Activated CD8-positive, alpha-beta memory T cell treated with anti-CD3 and anti-CD28 coated beads, Interleukin-2, amount 50 U/mL, for 1 hour (primary cell): Measurements from ENCODE around the gene GTF2A2.
"Not testable (repeated sequence)": the region's sequence is repeated elsewhere in the genome, so short reads cannot be mapped to it uniquely, and the experiment has no call there.

ENCODE experiments used
- DNase-seq: peaks from one replicate; pipeline ENCODE4 v3.0.0-alpha.2; 2020; ENCODE audit errors: extremely low read depth

Gene GTF2A2, protein sequence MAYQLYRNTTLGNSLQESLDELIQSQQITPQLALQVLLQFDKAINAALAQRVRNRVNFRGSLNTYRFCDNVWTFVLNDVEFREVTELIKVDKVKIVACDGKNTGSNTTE

DNA sequence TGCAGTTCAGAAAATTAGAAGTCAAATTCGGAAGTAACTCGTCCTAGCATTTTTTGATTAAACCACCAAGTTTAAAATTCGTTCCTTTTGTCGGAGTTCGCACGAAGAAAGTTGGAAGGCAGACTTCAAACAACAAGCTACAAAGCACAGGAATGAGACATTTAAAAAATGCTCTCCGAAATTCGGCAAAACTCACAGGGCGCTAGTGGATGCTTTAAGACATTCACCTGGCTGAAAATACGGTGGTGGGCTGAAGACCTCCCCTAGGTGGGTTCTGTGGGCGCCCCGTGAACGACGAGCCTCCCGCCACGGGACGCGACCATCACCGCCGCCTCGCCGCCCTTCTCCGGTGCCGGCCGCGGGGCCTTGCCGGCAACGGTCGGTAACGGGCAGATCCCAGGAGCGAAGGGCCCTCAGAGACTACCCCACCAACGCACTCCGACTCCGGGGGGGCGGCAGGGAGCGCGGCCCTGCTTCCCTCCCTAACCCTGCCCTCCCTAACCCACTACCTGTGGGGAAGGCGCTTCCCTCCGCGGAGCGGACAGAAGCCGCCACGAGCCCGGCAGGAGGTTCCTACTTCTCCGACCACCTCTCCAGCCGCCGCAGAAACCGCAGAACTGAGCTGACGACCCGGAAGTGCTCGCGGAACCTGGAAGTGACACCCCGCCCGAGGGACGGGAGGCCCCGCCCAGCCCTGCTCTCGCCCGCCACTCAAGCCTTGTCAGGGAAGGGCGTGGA, at the start of gene GTF2A2:
TSS of gene GTF2A2 (minus strand) at position 619 of the 738 bp plus-strand sequence. CDS start 5,238 bp downstream, outside the sequence.
- peak; percentile 68 for DNase-seq

DNA sequence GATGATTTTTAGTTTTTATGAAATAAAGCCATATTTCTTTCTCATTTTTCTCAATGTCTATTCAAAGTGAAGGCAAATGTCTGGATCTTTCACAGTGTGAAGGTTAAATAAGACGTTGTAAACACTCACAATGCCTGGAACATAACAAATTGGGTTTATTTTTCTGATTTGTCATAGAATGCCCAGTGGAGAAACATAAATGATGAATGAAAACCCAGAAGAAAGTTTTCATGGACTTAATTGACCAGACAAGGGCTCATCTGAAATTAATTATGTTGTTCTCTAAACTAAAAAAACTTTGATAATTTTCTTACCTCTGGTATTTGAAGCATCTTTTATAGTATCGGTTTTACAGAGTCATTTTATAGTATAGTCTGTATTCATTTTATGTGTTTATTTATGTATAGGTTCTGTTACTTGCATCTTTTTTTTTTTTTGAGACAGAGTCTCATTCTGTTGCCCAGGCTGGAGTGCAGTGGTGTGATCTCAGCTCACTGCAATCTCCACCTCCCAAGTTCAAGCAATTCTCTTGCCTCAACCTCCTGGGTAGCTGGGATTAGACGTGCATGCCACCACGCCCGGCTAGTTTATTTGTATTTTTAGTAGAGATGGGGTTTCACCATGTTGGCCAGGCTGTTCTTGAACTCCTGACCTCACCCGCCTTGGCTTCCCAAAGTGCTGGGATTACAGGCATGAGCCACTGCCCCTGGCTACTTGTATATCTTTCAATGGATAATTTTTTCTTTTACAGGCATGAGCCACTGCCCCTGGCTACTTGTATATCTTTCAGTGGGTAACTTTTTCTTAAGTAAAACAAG, 46.9 kb upstream of the GTF2A2 start:
- no peak for DNase-seq

DNA sequence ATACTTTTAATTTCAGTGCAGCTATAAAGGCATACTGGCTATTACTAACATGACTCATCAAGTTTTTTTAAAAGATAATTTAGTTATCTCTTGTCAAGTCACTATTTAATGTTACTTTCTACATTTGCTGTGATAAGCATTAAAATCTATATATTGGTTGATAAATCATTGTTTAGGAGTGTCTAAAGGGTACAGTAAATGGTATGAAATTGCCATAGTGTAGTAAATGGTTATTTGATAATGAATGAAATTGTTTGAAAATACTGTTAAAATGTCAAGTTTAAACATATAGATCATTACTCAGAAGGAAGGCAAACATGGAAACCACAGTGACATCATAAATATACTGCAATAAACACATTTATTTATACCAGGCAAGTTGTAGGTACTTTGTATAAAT, 45.0 kb upstream of the GTF2A2 start:
- no peak for DNase-seq

DNA sequence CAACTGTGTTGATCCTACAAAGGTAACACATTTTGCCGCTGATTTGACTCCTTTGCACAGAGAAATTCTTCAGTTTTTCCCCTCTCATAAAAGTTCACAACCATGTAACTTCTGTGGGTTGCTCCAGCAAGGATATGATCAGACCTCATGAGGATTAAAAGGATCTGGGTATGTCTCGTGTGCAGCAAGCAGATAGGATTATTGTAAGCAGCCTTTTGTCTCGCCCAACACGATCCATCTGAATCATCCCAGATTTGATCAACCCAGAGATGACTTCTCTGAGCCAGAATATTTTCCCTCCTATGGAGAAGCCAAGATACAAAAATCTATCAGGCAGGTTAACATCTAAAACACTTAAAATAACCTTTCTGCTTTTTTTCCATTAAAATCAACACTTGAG, 44.6 kb upstream of the GTF2A2 start:
- DNase-seq, result no peak

DNA sequence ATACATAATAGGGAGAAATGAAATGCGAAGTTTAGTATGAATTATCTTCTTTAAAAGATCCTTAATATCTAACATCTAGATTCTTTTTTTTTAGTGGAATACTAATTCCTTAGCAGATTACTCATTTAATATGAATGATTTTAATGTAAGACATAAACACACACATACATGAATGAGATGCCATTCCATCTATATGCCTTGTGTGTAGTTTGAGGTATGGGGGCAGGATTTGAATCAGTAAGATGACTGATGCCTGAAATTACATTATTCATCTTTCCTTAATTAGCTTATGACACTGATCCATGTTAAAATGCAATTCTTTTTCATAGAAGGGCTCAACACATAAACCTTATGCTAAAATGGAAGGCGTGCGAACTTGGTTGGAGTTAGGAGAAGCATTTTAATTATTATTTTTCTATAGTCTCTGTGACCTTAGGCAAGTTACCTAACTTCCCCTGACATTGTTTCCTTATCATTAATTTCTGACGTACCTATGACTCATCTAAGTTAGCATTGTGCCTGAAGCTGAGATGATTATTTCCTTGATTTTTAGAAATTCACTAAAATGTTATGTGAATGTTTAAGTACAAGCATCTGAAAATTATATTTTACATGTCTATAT, 42.6 kb upstream of the GTF2A2 start:
- DNase-seq, result no peak

DNA sequence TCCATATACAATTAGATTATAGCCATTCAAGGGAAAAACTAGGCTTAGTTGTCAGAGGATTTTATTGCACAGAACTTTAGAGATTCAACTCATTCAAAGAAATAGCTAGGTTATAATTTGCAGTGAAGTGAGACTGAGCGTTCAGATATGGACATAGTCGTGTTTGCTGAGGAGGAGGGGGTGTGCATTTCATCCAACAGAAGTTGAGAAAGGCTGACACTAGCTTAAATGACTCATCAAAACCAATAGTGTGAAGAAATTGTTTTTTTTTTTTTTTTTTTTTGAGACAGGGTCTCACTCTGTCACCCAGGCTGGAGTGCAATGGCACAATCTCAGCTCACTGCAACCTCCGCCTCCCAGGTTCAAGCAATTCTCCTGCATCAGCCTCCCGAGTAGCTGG, 40.8 kb upstream of the GTF2A2 start:
- DNase-seq, result not testable (repeated sequence)

DNA sequence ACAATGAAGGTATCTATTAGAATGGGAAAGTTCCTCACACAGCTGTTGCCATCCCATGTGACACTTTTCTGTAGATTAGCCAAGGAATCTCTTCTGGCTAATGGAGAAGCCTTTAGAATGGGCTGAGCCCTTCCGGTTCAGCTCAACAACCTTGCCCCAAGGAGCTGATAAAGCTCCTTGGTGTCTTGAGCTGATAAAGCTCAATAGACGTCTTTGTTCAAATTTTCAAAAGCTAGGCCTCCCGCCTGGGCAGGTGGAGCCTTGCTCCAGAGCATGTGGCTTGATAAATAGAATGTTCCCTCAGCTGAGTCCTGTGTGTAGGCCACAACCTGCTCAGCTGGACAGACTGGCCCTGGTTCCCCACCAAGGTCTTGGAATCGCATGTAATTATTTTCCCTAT, 39.0 kb upstream of the GTF2A2 start:
- DNase-seq, result no peak

DNA sequence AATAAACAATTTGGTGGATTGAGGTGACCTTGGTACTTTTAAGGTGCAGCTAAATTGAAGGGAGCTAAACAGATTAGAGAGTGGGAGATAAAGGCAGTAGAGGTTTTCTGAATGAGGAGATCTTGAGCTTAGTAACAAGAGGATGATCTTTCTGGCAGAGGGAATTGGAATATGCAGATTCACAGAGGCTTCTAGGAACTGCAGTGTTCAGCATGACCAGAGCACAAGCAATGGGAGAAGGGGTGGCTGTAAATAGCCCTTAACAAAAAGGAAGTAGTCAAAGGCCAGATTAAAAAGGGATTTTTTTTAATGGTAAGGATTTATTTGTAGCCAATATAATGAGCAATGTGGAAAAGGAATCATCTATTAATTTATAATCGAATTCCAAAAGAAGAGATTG, 37.5 kb upstream of the GTF2A2 start:
- DNase-seq, result no peak

DNA sequence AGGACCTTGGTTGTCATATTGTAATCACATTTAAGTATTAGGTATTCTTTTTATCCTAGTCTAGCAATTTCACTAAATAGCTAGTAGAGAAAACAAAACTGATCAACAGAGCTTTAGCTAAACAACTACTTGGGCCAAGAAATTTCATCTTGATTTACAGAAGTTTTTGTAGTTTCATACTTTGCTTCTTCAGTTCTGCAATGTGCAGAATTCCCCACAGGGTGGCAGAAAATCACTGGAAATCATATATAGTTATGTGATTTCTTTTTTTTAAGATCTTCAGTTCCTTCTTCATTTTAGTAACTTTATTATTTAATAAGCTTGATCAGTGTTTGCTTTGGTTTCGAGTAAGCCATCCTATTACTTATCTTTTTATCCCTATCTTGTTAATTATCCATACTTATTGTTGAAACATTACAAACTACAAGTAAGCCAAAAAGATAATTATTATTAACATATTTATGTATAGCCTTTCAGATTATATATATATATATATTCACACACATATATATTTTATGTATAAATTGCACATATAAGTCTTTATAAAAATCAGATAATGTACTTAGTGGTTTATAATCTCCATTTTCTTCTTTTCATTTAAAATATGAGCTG, 34.0 kb upstream of the GTF2A2 start:
- DNase-seq, result no peak

DNA sequence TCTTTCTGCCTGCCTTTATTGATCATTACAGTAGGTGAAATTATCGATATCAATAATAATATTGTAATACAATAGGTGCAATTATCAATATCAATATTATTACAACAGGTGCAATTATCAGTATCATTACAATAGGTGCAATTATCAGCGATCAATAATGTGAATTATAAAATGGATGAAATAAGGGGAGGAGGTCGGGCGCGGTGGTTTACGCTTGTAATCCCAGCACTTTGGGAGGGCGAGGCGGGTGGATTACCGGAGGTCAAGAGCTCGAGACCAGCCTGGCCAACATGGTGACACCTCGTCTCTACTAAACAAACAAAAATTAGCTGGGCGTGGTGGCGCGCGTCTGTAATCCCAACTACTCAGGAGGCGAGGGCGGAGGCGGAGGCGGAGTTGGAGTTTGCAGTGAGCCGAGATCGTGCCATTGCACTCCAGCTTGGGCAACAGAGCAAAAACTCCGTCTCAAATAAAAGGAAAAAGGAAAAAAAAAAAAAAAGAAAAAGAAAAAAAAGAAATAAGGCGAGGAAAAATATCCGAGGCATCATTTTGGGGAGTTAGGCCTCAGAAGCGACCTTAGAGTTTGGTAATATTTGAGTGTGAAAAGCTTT, 32.4 kb upstream of the GTF2A2 start:
- DNase-seq, result no peak

DNA sequence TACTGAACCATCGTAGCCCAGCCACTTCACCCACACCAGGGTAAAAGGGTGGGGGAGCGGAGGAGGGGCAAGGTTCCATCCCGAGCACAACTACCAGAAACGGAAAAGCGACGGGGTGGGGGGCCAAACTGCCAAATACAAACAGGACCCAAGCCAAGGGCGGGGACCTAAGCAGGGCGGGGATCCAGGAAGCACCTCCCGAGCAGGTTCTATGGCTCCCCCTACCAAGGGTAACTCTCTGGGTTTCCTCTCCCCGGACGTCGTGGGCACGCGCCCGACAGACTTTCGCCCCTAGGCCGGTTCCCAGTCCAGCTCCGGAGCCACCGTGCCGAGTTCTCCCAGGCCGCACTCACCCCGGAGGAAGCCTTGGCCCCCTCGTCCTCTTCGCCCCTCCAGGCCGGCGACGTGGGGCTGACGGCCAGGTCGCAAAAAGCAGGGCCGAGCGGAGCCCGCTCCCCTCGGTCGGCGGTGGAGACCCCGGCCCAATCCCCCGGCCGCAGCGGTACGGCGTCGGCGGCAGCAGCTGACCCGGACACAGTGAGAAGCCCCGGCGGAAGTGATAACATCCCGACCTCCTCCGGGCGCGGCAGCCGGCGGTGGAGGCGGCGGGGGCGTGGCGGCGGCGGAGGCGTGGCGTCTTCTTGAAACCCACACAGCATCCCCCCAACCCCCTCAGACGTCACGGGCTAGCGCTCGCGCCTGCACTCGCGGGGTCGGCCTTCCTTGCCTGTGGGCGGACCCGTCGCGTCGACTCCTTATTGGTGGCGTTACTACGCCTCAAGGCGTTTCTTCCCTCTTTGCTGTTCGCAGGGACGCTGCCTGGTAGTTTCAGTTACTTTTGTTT, 31.7 kb upstream of the GTF2A2 start, which contains the start of gene BNIP2:
TSS of gene BNIP2 (minus strand) at position 539 of the 844 bp plus-strand sequence. CDS start 6,863 bp downstream, outside the sequence.
- DNase-seq, result peak; percentile 96

DNA sequence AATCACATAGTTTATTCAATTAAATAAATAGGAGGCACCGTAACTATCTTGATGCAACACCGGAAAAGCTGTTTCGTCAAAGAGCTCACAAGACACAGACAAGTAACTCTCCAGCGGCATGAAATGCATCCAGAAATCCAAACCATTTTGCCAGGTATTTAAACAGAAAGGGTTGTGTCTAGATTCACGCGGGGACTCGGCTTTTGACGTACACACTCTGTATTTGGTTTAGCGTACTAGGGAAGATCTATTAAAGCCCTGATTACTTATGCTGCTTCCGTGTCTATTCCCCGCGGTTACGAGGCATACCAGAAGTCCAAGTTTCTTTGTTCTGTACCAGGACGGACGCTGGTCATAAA, 31.1 kb upstream of the GTF2A2 start:
- no peak for DNase-seq

DNA sequence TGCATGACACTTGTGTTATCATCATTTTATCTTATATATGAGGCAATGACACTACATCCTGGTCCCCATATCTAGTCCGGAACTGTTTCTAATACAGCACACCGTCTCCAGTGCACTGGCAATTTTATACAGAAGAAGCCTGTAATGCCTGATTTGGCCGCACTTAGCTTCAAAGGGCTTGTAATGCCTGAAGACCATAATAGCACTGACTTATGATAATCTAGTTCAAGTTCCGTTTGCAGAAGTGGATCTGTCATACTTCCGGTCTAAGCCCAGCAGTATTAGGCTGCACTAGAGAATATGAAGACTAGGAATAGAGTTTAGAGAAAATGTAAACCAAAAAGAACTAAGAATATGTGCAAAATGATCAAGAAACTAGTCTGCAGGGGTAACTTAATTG, 30.5 kb upstream of the GTF2A2 start:
- DNase-seq, result no peak

DNA sequence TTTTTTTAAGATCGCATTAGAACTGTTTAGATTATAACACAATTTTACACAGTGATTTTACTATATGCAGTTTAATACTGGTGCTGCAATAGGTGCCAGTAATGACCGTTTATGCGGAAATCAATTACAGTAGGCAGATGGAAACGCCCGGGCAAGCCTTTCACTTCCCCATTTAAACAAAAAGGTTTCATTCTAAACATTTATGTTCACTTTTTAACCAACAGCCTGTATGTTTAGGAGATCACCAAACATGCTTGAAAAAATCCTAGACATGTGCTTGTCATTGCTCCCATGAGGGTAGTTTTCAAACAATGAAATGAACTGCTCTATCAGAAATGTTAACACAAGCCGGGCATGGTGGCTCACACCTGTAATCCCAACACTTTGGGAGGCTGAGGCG, 29.1 kb upstream of the GTF2A2 start:
- no peak for DNase-seq

DNA sequence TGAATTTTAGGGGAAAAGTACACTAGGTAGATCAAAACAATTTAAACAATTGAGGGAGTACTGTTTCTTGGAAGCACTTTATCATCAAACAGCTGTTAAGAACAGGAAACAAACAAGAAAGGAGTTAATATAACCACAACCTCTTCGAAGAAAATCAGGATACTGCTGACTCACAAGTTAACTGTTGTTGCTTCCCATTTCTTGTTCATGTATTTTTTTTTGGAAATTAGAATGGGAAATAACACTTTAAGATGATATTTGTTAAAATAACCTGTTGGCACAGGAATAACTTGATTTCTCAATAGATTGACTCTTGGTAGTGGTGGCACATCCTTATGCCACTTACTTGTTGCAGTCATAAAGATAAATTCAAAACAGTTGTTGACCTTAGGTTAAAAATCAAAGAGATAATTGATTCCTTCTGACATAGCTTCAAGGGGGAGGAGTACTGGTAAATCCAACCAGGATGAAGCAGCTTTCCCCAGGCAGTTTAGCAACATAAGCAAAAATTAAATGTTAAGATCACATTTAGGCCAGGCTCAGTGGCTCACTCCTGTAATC, 28.5 kb upstream of the GTF2A2 start:
- no peak for DNase-seq

DNA sequence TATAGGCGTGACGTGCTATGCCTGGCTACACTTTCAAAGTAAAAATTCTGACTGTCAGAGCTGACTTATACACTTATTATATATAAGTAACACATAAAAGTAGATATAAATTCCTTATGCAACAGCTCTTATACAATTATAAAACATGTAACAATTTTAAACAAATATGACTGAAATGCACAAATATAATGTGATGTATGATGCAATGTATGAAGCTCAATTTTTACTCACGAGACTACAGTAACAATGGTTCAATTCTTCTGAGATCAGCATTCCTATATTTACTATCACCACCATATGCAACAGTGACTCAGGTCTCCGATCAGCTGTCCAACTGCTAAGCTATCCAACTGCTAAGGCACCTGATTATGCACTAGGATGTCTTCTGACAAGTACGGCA, 23.6 kb upstream of the GTF2A2 start:
- no peak for DNase-seq

DNA sequence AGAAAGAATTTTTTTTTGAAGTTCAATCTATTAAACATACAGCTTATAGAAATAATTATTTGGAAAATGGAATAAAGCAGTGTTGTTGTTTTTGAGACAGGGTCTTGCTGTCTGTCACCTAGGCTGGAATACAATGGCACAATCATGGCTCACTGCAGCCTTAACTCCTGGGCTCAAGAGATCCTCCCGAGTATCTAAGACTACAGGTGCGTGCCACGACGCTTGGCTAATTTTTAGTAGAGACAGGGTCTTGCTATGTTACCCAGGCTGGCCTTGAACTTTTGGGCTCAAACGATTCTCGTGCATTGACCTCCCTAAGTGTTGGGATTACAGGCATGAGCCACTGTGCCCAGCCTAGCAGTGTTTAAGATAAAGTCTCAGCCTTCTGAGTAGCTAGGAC, 23.0 kb upstream of the GTF2A2 start:
- no peak for DNase-seq

DNA sequence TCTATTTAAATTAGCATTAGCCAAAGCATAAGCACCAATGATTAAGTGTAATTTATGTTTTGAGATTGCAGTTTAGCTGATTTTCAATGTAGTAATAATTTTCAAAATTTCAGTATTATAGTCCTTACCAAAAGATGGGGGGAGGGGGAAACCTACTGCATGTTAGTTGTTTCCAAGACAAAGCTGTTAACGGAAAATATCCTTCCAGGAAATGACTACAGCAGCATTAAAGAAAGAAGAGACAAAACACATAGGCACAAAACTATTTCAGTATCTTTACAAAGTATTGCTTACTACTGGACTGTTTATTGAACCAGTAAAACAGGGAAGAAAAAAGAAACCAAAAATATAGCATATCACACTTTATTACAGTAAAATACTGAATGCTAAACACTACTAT, 21.3 kb upstream of the GTF2A2 start:
- no peak for DNase-seq

DNA sequence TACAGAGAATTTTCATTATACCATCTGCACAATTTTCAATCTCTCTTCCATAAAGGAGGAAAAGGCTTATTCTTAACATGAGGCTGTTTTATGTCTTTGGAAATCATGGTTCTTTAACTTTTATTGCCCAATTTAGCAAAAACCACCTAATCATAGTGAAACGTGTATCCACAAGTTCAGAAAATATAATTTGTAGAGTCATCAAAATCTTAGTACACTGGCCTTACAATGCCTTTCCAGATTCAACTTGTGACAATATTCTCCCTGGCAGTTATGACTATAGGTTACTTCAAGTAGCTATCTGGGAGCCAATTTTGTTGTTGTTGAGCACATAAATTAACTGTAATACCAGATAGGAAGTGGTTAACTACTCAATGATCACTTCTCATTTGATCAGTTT, 20.9 kb upstream of the GTF2A2 start:
- no peak for DNase-seq

DNA sequence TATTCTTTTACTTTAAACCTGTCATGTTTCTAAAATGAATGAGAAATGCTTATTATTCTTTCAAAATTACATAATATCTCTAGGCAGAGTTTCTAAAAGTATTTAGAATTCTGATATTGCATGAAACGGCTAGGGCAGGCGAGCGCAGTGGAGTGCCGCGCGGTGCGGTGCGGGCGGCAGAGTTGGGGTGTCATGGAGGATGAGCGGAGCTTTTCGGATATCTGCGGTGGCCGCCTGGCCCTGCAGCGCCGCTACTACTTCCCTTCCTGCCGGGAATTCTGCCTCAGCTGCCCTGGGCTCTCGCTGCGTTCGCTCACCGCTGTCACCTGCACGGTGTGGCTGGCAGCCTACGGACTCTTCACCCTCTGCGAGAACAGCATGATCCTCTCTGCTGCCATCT, 19.2 kb upstream of the GTF2A2 start:
- DNase-seq, result no peak
